LNCAP (cell line): ENCODE results near the gene CLSTN2.

Experiments used
- CTCF ChIP-seq: fragments of 450-650 bp; IDR thresholded peaks from 2 replicates; pipeline ENCODE4 v1.5.1; 2017; ENCODE audit warnings: mild to moderate bottlenecking

The CLSTN2 gene

GRCh38 chr3:140432229-140432669, 497.3 kb downstream of the CLSTN2 start:
- no peak for TF ChIP-seq CTCF

DNA sequence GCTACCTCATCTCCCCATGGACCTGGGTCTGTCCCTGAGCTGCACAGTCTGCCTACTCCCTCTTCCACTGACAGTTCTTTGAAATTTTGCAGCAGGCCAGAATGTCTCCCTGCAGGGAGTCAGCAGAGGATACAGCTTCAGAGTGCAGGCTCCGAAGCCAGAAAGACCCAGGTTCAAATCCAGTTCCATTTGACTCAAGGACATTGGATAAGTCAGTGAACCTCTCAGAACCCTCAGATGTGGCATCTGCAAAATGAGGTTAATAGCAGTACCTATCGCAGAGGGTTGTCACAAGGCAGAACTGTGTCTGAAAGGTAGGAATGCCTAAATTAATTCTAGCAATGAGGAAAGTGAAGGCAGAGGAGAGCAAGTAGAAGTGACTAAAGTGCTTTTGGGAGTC, 498.4 kb downstream of the CLSTN2 start:
- TF ChIP-seq CTCF = no peak

- TF ChIP-seq CTCF = no peak
Observed at GRCh38 chr3:140434261-140434905, 499.4 kb downstream of the CLSTN2 start.

DNA sequence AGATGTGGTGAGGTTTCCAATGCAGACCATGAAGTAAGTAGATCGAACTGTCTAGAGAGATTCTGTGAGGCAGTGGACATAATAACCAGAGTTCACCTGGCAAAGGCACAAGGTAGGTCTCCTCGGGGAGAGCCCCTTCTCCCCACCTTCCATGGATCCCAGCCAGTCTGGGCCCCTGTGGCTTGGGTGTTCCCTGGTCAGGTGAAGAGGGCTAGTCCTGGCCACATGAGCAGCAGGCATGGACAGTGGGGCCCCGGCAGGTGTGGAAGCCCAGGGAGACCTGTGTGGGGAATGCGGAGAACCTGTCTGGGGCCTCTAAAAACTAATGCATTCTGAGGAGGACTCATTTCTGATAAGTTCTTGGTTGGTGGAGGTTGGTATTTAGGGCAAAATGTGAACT, 501.4 kb downstream of the CLSTN2 start:
- no peak for TF ChIP-seq CTCF

- TF ChIP-seq CTCF = no peak
Observed at GRCh38 chr3:140438736-140439470, 503.9 kb downstream of the CLSTN2 start.

DNA sequence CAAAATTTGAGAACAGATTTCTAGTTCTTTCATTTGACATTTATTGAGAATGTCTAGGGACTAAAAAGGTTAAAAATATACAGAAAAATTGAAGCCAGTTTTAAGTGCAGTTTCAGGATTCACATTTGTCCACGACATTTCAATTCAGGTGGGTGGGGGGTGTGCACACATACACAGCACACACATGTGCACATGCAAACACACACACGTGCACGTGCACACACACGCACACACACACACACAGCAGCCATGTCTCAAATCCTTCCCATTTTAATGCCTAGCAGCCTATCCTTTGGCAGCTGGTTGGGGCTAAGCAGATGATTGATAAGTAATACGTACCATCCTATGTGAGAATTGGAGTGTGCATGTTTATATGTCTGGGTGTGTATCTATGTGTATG, 504.5 kb downstream of the CLSTN2 start:
- TF ChIP-seq CTCF = no peak

- no peak for TF ChIP-seq CTCF
Observed at GRCh38 chr3:140440446-140440845, 505.5 kb downstream of the CLSTN2 start.
